GM18858 (cell line): ENCODE data around the gene PCSK2.

Experiments used
- ATAC-seq: cut with Tn5 transposase; IDR thresholded peaks from one replicate; pipeline ENCODE4 v1.9.1; 2021; ENCODE audit not compliant: unreplicated experiment

PCSK2 gene

GRCh38 chr20:17391127-17391771 lies 164.4 kb downstream of the PCSK2 start:
- no peak for ATAC-seq

DNA sequence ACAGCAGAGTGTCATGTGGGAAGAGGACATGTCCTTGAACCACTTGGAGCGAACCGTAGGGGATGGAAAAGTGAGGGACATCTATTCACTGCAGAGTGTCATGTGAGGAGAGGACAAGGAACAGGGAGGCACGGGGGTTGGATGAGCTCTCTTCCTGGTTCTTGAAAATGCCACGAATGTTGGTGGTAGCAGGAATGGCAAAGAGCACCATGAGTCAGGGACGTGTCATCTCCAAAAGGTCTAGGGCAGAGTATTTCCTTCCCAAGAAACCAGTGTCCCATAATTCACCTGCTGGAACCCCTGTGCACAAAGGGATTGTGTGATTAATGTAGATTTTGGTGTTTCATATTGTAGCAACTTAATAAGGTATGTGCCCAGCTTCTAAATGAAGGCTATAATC lies 167.6 kb downstream of the PCSK2 start:
- no peak for ATAC-seq

- no peak for ATAC-seq
Observed at GRCh38 chr20:17395729-17396128, 168.9 kb downstream of the PCSK2 start.

GRCh38 chr20:17399303-17399985 lies 172.6 kb downstream of the PCSK2 start:
- ATAC-seq = no peak

DNA sequence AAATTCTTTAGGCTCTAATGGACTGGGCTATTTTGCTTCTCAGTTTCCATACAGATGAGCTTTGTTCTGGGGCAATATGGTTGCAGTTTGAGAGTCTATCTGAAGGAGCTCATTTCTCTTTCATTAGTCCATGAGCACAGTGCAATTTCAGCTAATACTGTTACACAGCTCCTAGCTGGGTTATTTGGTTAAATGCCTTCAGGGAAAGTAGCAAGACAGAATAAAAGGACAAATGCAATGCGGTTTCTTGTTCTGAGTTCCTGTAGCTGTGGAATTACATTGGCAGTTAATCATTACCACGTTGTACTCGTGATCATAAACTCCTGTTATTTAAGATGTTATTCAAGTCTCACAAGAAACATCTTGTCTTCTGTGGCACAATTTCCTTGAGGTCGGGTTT lies 176.6 kb downstream of the PCSK2 start:
- no peak for ATAC-seq

DNA sequence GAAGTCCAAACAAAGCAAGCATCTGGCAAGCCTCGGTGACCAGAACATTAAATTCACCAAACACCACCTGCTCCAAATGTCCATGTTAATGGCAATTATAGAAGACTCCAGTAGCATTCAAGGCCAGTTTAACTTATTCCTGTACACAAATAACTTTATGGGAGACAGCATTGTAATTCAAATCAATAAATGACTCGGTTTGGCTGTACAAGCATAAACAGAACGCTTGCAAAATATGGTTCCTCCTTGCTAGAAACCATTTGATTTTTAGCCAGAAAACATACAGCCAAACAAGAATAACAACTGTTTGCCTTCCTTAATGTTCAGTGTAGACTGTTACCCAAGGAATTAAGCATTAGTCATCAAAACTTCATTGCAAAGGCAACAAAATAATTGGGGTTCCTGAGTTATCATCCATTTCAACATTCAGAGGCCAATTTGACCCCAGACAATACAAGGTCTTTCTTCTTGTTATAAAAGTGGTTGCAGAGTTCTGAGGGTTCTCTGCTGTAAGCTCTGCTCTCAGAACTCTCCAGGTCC lies 179.3 kb downstream of the PCSK2 start:
- ATAC-seq = no peak

- ATAC-seq = no peak
Observed at GRCh38 chr20:17407550-17407949, 180.7 kb downstream of the PCSK2 start.

DNA sequence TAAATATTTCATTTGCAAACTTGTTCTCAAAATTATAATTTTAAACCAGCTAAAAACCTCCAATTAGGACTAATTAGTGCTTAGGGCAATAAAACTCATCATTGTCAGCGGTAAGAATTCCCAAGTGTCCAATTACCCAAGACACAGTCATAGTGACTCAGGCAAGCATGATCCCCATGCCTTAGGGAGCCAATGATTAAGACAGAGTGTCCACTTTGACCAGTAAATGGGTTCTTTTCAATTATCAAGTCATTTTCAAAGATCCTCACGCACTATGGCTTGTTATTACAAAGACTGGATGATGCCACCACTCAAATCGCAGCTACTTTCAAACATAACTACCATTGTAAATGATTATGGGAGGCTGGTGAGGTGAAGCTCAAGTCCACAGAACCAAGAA lies 190.4 kb downstream of the PCSK2 start:
- no peak for ATAC-seq

DNA sequence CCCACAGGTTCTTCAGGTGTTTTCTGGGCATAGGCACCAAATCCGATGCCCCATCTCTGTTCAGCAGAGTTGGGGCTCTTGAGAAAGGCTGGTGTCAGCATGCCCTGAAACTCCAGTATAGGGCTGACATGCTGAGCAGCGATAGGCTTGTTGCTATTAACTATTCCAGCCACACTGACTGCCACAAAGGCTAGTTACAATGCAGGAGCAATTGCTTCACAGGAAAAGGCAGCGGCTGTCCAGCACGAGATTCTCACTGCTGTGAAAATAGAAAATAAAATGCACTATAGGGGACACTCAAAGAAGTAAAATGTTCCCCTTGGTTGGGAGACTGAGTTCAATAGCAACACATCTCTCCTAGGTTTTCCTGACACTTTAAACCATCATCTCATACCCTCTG lies 191.9 kb downstream of the PCSK2 start:
- no peak for ATAC-seq

DNA sequence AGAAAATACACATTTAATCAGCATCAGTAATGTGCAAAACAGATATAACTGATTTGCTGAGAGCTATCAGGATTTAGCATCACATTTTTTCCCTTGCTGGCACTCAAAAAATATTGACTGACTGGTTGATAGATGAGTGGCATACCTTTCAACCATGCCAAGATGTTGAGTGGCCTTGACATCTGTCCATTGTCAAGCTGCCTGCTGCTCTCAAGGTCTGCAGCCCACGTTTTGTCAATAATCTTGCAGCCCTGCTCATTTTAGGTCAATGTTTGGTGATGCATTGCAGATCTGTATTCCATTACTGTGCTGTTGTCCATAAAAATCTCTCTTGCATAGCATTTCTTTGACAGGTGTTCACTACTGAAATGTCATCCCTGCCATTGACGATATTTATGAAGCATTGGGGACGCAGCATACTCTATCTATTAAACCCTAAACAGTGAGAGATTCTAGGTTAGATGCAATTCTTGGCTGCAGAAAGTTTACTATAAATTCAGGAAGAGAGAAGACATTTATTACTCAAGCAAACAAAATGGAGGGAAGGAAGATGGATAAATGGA lies 192.7 kb downstream of the PCSK2 start:
- ATAC-seq = no peak

DNA sequence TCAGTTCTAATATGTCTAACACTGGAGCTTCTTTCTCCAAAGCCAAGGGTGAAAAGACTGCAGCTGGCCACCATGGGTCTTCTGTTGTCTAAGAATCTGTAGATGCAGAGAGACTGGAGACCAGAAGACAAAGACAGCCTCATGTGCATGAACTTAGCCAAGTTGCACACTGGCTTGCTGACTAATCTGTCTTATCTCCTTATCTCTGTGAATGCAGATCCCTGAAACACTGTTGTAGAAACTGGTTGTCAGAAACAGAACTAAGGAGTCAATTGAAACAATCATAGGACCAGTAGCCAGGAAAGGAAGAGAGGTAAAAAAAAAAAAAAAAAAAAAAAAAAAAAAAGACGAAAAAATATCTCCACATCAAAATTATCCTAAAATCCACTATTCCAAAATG lies 194.7 kb downstream of the PCSK2 start:
- ATAC-seq = no peak

DNA sequence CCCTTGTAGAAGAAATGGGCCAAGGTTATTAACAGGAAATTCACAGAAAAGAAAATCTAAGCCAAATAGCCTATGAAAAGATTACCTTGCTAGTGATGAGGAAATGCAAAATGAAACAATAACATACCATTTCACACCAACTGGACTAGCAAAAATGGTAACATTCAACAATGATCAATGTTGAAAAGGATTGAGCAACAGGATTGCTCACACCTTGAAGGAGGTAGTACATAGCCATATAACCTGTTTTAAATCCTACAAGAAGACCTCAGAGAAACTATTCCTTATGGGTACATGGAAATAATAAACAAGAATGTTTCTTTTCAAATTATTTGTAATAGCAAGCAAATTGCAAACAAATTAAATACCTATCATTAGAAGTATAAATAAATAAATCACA lies 196.9 kb downstream of the PCSK2 start:
- no peak for ATAC-seq

GRCh38 chr20:17427638-17428037 lies 200.8 kb downstream of the PCSK2 start:
- no peak for ATAC-seq

- ATAC-seq = no peak
Observed at GRCh38 chr20:17430125-17430950, 203.5 kb downstream of the PCSK2 start.

GRCh38 chr20:17431621-17432364 lies 205.0 kb downstream of the PCSK2 start:
- no peak for ATAC-seq

- no peak for ATAC-seq
Observed at GRCh38 chr20:17436664-17437063, 209.8 kb downstream of the PCSK2 start.

- no peak for ATAC-seq
Observed at GRCh38 chr20:17437251-17437650, 210.4 kb downstream of the PCSK2 start.

DNA sequence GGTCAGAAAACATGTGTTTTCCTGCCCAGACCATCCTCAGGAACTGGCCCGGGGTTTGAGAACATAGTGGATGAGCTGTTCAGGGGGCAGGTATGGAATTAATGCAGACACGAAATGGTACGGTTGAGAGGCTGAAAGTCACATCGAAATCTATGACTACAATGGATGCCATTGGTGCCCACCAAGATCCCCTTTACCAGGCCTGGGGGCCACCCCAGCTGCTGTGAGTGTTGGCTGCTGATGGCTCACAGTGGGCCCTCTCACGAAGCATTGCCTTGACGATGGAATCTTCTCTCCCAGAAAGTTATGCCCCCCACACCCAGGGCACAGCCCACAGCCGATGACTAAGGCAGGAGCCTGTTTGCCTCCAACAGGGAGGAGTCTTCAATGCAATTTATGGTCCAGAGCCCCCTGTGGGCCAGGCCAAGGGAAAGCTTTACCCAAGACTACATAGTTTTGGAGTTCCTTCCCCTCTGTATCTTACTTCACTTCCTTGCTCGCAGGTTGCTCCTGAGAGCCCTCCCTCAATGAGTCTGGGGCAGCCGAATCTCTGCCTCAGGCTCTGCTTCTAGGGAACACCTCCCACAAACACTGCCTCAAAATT lies 211.7 kb downstream of the PCSK2 start:
- ATAC-seq = no peak

DNA sequence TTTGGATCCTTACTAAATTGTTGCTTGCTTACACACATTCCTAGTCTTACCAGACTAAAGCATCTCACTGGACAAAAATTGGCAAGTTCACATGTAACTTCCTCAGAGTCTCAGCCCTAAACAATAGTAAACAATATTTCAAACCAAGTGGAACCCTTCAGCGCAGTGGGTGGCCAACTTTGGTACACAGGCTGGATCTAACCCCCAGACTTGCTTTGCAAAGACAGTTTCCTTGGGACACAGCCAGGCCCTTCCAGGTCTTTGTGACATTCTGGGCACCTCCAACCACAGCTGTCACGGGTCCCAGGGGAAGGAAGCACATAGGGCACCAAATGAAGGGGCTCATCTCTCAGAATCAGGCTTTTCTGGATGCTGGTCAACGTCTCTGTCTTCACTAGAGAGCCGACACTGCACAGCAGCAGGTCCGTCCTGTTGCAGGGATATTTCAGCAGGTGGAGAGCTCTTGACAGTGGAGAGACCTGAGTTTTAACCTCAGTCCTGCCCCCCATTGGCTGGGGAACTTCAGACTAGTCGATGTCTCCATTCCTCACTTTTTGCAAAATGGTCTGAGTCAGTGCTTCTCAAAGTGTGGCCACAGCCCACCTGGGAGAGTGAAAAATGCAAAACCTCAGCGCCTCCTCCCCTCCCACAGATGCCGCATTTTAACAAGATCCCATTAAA lies 212.9 kb downstream of the PCSK2 start:
- no peak for ATAC-seq

- ATAC-seq = no peak
Observed at GRCh38 chr20:17441745-17442144, 214.9 kb downstream of the PCSK2 start.
